Neuron (in vitro differentiated cells): Measurements from ENCODE around the gene CYP26C1.

ENCODE experiments used
- H2AFZ ChIP-seq: one replicate; pipeline ENCODE4 v1.6.1; 2013; ENCODE audit warnings: low read depth, mild to moderate bottlenecking, inconsistent platforms, low read length, moderate library complexity
- H3K27me3 ChIP-seq: one replicate; pipeline ENCODE4 v1.6.1; 2013; ENCODE audit warnings: low read length; ENCODE audit not compliant: insufficient read depth
- H3K36me3 ChIP-seq: one replicate; pipeline ENCODE4 v1.6.1; 2013; ENCODE audit warnings: low read length; ENCODE audit not compliant: insufficient read depth
- H3K4me1 ChIP-seq: one replicate; pipeline ENCODE4 v1.6.1; 2013; ENCODE audit warnings: low read length; ENCODE audit not compliant: insufficient read depth
- H3K4me3 ChIP-seq: 2 replicates; pipeline ENCODE4 v1.5.1; 2013; ENCODE audit warnings: mild to moderate bottlenecking, low read length, moderate library complexity
- H3K9me3 ChIP-seq: one replicate; pipeline ENCODE4 v1.6.1; 2013; ENCODE audit warnings: low read length

The CYP26C1 gene

DNA sequence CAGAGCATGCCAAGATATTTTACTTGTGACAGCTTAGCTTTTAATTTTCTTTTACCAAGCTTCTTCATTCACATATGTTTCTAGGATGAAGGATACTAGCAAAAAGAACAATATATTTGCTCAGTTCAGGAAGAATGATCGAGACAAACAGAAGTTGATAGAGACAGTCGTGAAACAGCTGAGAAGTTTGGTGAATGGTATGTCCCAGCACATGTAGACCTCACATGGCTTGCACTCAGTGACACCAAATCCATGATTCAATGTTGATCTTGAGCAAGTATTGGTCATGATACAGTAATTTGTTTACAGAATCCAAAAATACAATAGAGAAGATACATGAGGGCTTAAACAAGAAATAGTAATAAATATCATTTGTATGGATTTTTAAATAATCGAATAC lies 2.5 kb upstream of the CYP26C1 start:
- Histone ChIP-seq H2AFZ (no peak overlapping the region), H3K9me3 (peaks cover 36% of the 10 kb centered on the region), H3K4me1 (peaks cover 12% of the 10 kb centered on the region), H3K36me3 (peaks cover 37% of the 10 kb centered on the region), H3K27me3 (no peaks in the 10 kb centered on the region), H3K4me3 (no peak overlapping the region)

GRCh38 chr10:93060887-93061593 lies 442 bp downstream of the CYP26C1 start:
- Histone ChIP-seq H3K27me3 (no peaks in the 10 kb centered on the region), H3K4me3 (no peak overlapping the region), H3K4me1 (no peaks in the 10 kb centered on the region), H2AFZ (no peak overlapping the region), H3K9me3 (peaks cover 36% of the 10 kb centered on the region), H3K36me3 (peaks cover 44% of the 10 kb centered on the region)

DNA sequence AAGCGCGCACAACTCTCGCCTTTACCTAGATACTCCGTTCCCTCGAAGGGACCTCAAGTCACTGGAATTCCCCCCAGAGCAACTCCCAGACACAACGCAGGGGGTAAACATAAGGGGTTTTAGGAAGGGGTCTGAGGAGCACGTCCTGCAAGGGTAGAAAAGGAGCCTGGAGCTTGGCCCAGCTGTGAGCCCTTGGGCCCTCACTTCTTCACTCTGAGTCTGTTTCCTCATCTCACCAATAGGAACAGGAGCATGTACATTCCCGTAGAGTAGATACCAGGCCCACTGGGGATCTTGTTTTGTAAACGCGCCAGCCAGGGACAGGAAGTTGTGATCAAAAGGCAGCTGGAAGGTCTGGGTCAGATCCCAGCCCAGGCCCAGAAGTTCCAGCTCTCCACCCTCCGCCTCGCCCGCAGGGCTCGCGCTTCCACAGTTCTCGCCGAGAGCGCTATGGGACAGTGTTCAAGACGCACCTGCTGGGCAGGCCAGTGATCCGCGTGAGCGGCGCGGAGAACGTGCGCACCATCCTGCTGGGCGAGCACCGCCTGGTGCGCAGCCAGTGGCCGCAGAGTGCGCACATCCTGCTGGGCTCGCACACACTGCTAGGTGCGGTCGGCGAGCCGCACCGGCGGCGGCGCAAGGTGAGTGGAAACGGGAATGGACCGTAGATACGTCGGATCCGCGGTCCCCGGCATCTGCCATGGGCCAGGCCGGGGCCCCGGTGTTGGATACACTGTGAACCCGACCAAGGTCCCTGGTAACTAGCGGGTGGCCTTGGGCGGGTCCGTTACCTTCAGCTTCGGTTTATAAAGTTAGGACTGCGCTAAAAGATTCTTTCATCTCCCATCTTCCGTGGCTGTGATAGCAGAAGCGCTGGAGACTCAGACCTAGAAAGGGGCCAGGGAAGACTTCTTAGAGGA lies 1.3 kb downstream of the CYP26C1 start:
- Histone ChIP-seq H3K4me1 (no peaks in the 10 kb centered on the region), H3K9me3 (peaks cover 36% of the 10 kb centered on the region), H3K27me3 (no peaks in the 10 kb centered on the region), H3K4me3 (no peak overlapping the region), H2AFZ (no peak overlapping the region), H3K36me3 (peaks cover 44% of the 10 kb centered on the region)

- Histone ChIP-seq H2AFZ (no peak overlapping the region), H3K36me3 (peaks cover 44% of the 10 kb centered on the region), H3K4me3 (no peak overlapping the region), H3K9me3 (peaks cover 37% of the 10 kb centered on the region), H3K27me3 (no peaks in the 10 kb centered on the region), H3K4me1 (no peaks in the 10 kb centered on the region)
Measured at GRCh38 chr10:93062514-93063143, 2.0 kb downstream of the CYP26C1 start.

DNA sequence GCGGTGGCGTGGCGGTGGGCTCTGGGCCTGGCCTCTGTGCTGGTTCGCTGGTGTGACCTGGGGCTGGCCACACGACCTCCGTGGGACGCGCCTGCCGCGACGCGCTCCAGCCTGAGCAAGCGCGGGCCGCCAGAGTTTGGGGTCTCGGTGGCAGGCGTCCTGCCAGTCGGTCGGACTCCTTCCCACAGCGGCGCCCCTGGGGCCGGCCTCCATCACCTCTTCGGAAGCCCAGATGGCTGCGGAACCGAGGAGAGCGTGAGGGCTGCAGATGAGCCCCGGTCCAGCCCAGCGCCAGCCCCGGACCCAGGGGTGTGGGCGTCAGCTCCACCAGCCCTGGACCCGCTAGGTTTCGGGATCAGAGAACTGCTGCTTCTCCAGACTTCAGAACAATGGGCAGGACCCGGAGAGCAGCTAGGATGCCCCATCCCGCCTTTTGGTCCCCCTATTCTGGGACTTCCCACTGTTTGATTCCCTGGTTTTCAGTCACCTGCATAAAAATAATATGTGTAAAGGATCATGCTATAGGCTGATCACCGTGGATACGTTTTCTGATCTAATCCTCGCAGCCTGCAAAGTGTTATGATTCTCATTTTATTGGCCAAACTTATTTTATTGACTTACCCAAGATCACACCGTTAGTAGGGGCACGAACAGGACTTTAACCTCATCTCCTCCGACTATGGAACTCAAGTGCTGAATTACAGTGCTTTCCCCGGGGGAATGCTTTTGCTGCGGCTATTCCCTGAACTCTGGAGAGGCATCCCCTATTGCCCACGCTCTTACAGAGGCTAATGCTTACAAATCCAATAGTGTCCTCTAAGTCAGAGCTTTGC lies 2.8 kb downstream of the CYP26C1 start:
- Histone ChIP-seq H3K9me3 (peaks cover 37% of the 10 kb centered on the region), H2AFZ (no peak overlapping the region), H3K4me1 (no peaks in the 10 kb centered on the region), H3K4me3 (no peak overlapping the region), H3K36me3 (peaks cover 39% of the 10 kb centered on the region), H3K27me3 (no peaks in the 10 kb centered on the region)

GRCh38 chr10:93063977-93064660 lies 3.5 kb downstream of the CYP26C1 start:
- peaks cover 31% of the 10 kb centered on the region for H3K36me3 ChIP-seq
- H2AFZ ChIP-seq = no peak overlapping the region
- H3K4me3 ChIP-seq = no peak overlapping the region
- H3K4me1 ChIP-seq = no peaks in the 10 kb centered on the region
- H3K9me3 ChIP-seq = peaks cover 34% of the 10 kb centered on the region
- no peaks in the 10 kb centered on the region for H3K27me3 ChIP-seq

DNA sequence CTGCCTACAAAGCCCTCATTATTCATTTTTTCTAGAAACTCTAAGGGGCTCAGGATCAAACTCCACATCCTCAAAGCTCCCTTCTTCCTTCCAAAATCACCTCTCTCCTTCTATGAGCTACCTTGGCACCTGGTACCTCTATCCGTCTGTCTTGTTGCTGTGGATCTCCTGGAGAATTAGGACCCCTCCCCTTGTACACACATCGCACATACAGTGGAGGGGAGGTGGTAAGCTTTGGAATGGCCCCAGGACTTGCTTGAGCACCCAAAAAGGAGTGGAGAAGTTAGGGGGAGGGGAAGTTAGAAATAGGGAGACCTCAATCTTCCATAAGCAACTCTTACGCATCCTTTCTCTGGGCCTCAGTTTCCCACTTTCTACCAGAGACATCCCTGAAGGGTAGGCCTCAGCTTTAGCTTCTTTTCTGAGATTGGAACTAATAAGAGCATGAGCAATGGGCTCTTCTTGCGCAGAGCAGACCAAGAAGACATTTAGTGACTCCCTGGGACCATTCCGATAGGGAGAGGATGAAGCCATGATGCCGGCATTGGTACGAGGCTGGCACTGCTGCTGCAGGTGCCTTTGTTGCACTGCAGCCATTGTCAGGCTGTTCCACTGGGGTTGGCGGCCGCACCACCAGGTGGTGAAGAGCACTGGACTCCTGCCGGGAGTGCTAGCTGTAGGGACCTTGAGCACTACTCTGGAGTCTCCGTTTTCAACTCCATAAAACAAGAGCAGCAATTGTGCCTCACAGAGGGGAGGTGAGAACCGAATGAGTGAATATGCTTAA lies 4.5 kb downstream of the CYP26C1 start:
- H3K9me3 ChIP-seq = peaks cover 26% of the 10 kb centered on the region
- no peaks in the 10 kb centered on the region for H3K27me3 ChIP-seq
- H3K4me1 ChIP-seq = no peaks in the 10 kb centered on the region
- no peak overlapping the region for H3K4me3 ChIP-seq
- no peak overlapping the region for H2AFZ ChIP-seq
- peaks cover 22% of the 10 kb centered on the region for H3K36me3 ChIP-seq

- Histone ChIP-seq H2AFZ (no peak overlapping the region), H3K36me3 (peaks cover 18% of the 10 kb centered on the region), H3K27me3 (no peaks in the 10 kb centered on the region), H3K4me1 (peaks cover 6% of the 10 kb centered on the region), H3K4me3 (no peak overlapping the region), H3K9me3 (peaks cover 21% of the 10 kb centered on the region)
Measured at GRCh38 chr10:93065675-93066543, 5.3 kb downstream of the CYP26C1 start.

GRCh38 chr10:93066544-93066913 lies 5.9 kb downstream of the CYP26C1 start:
- no peak overlapping the region for H3K4me3 ChIP-seq
- no peak overlapping the region for H2AFZ ChIP-seq
- H3K27me3 ChIP-seq = no peaks in the 10 kb centered on the region
- peaks cover 17% of the 10 kb centered on the region for H3K9me3 ChIP-seq
- peaks cover 12% of the 10 kb centered on the region for H3K36me3 ChIP-seq
- peaks cover 10% of the 10 kb centered on the region for H3K4me1 ChIP-seq

DNA sequence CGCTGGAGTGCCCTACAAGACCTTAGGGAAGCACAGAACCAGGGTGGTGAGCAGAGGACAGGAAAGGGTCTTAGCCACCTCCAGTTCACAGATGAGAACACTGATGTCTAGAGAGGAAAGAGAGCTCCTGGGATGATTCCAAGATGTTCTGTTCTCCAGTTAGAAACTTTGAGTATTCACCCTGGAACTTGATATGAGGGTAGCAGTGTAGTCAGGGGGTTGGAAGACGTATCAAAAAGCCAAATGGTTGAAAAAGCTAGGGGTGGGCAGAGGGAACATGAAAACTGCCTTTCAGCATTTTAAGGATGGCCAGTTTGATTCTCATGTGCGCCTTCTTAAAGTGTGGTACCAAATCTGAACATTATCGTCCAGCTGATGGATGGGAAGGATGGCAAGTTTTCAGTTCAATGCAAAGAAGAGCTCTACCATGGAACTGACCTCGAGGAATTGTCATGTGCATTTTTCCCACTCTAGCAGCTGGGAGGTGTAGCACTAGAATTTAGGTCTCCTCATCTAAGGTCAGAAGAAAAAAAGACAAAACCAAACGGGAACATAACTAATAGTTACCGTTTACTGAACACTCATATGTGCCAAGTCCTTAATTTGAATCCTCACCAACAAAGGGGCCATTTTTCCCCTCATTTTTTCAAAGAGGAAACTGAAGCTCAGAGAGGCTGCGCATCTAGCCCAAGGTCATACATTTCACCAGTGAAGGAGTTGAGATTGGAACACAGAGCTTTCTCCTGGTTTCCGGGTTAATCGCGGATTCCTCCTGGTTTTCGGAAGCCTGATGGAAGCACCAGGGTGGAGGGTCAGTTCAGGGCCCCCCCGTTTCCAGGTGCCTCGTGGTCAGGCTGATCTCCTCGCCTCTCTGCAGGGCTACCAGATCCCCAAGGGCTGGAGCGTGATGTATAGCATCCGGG lies 7.1 kb downstream of the CYP26C1 start:
- no peak overlapping the region for H3K4me3 ChIP-seq
- peaks cover 7% of the 10 kb centered on the region for H3K36me3 ChIP-seq

More for the DNA sequence above, 7.1 kb downstream of the CYP26C1 start:
- no peak overlapping the region for H2AFZ ChIP-seq
- H3K9me3 ChIP-seq = peaks cover 6% of the 10 kb centered on the region
- peaks cover 18% of the 10 kb centered on the region for H3K4me1 ChIP-seq
- H3K27me3 ChIP-seq = peaks cover 5% of the 10 kb centered on the region
